Tibial nerve (tissue), 4 donors: ENCODE measurements around the gene CPS1.

Experiments
- CTCF ChIP-seq, 5 experiments: fragments of 200-600 bp in 3 of 5; fragments of 450-650 bp in 2 of 5; sonication (generic) in 3 of 5; IDR thresholded peaks; one replicate each; pipeline ENCODE4 v1.5.1; 2016 to 2019; ENCODE audit warnings: antibody characterized with exemption in 5 of 5, mild to moderate bottlenecking in 3 of 5, moderate library complexity in 2 of 5
- EP300 ChIP-seq, 2 donors: sonication (generic); formaldehyde crosslinking; IDR thresholded peaks; one replicate each; pipeline ENCODE4 v1.6.1; 2017; ENCODE audit warnings: antibody characterized with exemption in 2 of 2, mild to moderate bottlenecking in 1 of 2
- POLR2A ChIP-seq, 2 donors: fragments of 450-650 bp; IDR thresholded peaks; one replicate each; pipeline ENCODE4 v1.6.1; 2017; ENCODE audit warnings: antibody characterized with exemption in 2 of 2, mild to moderate bottlenecking in 2 of 2, moderate library complexity in 2 of 2

- TF ChIP-seq POLR2A (IDR thresholded peaks at IDR 0.05) (no peak), CTCF (IDR thresholded peaks at IDR 0.05) (no peak), EP300 (IDR thresholded peaks at IDR 0.05) (no peak)
These were observed 3.0 kb upstream of the CPS1 start for GRCh38 chr2:210553373-210553772.
